ENCODE results near the gene AUTS2. TPM values are rescaled to one million over a fixed set of nuclear protein-coding genes. Genes with fewer than 3 reads are reported as not detected.

Gene AUTS2
- total RNA-seq, 2 donors from 2014 or later: 8.6 TPM

DNA sequence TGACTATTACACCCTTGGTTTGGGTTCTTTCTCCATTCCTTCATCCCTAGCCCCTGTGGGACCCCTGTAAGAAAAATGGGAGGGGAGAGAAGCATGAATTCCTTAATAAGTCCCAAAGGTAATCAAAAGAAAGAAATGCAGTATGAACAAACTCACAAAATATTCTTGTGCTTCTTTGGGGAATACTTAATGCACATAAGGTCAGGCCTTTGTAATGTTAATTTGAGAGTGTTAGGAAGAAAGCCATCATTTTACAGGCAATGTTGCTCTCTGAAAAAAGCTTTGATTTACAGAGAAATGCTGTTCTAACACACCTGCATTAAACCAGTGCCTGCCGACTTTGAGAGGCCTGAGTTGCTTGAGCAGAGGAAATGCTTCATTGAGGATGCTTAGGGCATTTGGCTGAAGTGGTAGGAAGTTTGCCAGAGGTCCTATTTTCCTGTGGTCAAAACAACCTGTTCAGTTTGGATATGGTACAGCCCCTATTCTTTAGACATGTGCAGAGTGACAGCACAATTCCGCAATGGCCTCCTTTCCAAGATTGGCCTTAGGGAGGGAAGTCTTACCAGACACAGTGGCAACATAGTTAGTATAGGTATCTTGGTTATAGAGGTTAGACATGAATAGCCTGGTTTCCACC is 643.4 kb downstream of the AUTS2 start:
- TF ChIP-seq, protein P1, sequence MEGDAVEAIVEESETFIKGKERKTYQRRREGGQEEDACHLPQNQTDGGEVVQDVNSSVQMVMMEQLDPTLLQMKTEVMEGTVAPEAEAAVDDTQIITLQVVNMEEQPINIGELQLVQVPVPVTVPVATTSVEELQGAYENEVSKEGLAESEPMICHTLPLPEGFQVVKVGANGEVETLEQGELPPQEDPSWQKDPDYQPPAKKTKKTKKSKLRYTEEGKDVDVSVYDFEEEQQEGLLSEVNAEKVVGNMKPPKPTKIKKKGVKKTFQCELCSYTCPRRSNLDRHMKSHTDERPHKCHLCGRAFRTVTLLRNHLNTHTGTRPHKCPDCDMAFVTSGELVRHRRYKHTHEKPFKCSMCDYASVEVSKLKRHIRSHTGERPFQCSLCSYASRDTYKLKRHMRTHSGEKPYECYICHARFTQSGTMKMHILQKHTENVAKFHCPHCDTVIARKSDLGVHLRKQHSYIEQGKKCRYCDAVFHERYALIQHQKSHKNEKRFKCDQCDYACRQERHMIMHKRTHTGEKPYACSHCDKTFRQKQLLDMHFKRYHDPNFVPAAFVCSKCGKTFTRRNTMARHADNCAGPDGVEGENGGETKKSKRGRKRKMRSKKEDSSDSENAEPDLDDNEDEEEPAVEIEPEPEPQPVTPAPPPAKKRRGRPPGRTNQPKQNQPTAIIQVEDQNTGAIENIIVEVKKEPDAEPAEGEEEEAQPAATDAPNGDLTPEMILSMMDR (IDR thresholded peaks at IDR 0.05): no peak

DNA sequence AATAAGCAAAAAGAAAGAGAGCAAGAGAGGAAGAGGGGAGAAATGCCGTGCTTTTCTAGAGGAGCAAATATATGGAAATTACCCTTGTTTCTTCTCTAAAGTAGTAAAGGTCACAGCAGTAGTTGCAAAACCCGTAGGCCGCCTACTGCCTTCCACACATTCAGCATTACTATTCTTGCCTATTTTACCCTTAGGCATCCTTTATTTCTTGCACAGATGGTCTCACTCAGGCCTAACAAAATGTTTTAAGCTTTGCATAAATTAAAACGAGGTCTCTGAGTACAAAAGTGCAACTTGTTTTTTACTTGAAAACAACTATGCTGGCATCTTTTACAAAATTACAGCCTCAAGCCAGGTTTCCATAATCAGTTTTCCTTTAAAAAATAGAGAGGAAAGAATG is 644.6 kb downstream of the AUTS2 start:
- Histone ChIP-seq H3K4me1 (no peaks in the 10 kb centered on the region), H3K27me3 (no peaks in the 10 kb centered on the region), H3K9me3 (no peaks in the 10 kb centered on the region), H3K36me3 (no peaks in the 10 kb centered on the region), H3K4me3 (no peak overlapping the region), H3K27ac (no peak overlapping the region)
- no peak for DNase-seq (ENCODE audit: low spot score)
- TF ChIP-seq, protein P1 (IDR thresholded peaks at IDR 0.05): no peak

More for the DNA sequence above, 643.4 kb downstream of the AUTS2 start:
- no peak overlapping the region for H3K27ac ChIP-seq
- no peak for DNase-seq (ENCODE audit: low spot score)
- H3K27me3 ChIP-seq: no peaks in the 10 kb centered on the region
- no peaks in the 10 kb centered on the region for H3K4me1 ChIP-seq
- H3K36me3 ChIP-seq: no peaks in the 10 kb centered on the region
- H3K9me3 ChIP-seq: no peaks in the 10 kb centered on the region
- H3K4me3 ChIP-seq: no peak overlapping the region

DNA sequence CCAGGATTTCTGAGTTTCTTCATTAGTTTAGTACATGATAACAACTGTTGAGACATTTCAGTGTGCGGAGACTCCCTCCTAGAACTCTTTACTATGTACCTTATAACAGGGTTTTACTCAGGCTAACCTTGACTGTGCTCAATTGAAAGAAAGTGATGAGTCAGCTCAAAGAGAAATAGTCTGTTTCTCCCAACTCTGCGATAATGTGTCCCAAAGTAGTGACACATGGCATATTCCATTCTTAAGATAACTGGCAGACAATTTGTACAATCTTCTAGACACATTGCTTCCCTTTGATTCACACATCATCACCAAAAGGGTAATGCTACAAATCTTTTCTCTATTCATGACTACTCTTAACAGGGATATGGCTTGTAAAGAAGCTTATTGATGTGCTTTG is 645.2 kb downstream of the AUTS2 start:
- no peak for DNase-seq (ENCODE audit: low spot score)

DNA sequence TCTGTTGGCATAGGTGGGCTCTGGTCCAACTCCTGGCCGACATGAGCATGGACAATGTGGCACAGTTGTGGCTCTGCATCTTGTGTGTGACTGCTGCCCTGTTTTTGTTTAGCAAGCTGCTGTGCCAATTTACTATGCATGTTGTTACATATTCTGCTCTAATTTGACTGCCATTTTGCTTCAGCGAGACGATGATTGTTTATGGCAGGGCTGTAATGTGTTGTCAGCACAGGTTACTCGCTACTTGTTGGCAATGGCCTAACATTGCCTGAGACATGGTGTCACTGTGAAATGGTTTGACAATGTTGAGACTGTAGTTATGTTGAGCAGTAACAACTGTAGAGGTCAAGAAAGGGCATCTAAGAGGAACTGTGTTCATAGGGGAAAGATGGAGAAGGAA is 659.6 kb downstream of the AUTS2 start:
- H3K9me3 ChIP-seq: no peaks in the 10 kb centered on the region
- H3K4me1 ChIP-seq: peaks cover 0 to 8% of the 10 kb centered on the region in 2 donors
- H3K27me3 ChIP-seq: no peaks in the 10 kb centered on the region
- no peak for DNase-seq (ENCODE audit: low spot score)
- no peak overlapping the region for H3K4me3 ChIP-seq
- TF ChIP-seq, protein P1 (IDR thresholded peaks at IDR 0.05): no peak
- H3K36me3 ChIP-seq: no peaks in the 10 kb centered on the region
- no peak overlapping the region for H3K27ac ChIP-seq

More for the DNA sequence above, 645.2 kb downstream of the AUTS2 start:
- Histone ChIP-seq H3K27me3 (no peaks in the 10 kb centered on the region), H3K36me3 (no peaks in the 10 kb centered on the region), H3K4me3 (no peak overlapping the region), H3K4me1 (no peaks in the 10 kb centered on the region), H3K27ac (no peak overlapping the region), H3K9me3 (no peaks in the 10 kb centered on the region)
- TF ChIP-seq, protein P1 (IDR thresholded peaks at IDR 0.05): no peak

DNA sequence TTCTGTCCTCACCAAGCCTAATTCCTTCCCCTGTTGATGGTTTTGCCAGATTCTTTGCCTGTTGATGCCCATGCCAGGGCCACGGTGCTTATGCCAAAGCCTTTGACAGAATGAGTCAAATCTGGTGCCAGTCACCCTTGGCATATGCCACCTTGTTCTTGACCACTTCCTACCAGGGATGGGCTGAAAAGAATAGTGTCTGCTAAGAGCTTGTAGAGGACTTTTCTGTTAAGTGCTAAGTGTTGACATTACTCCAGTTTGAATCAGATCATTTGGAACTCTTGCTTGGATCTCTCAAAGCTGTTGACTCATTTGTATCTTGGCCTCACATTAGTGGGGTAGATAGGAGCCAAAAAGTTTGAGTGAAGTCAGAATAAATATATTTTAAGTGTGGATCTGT is 661.2 kb downstream of the AUTS2 start:
- Histone ChIP-seq H3K4me3 (no peak overlapping the region), H3K27me3 (no peaks in the 10 kb centered on the region), H3K4me1 (peaks cover 0 to 8% of the 10 kb centered on the region in 2 donors), H3K9me3 (no peaks in the 10 kb centered on the region), H3K27ac (no peak overlapping the region), H3K36me3 (no peaks in the 10 kb centered on the region)
- TF ChIP-seq, protein P1 (IDR thresholded peaks at IDR 0.05): no peak
- no peak for DNase-seq (ENCODE audit: low spot score)

Measured in right atrium auricular region (tissue), 2 donors.